Measurements from ENCODE around the gene CLTCL1. TPM values are rescaled to one million over a fixed set of nuclear protein-coding genes. Genes with fewer than 3 reads are reported as not detected.
"Not testable (repeated sequence)": the region's sequence is repeated elsewhere in the genome, so short reads cannot be mapped to it uniquely, and the experiment has no call there.

Gene CLTCL1
- polyA plus RNA-seq, 3 donors = 4.8 to 8.4 (median 5.4) TPM

DNA sequence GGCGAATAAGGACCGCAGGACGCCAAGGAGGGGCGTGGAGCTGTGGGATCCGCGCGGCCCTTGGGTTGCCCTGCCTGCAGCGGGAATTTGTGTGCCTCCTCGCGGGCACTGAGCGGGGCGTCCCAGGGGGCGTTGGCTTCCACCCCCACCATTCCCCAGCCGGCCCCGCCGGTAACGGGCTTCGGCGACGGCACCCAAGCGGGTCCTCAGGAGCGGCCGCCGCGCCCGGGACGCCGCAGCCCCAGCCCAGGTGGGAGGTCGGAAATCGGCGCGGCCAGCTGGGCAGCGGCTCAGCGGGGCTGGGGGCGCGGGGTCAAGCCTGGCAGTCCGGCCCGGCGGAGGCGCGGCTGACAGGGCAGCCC, 320 bp downstream of the CLTCL1 start:
- DNase-seq = no peak

DNA sequence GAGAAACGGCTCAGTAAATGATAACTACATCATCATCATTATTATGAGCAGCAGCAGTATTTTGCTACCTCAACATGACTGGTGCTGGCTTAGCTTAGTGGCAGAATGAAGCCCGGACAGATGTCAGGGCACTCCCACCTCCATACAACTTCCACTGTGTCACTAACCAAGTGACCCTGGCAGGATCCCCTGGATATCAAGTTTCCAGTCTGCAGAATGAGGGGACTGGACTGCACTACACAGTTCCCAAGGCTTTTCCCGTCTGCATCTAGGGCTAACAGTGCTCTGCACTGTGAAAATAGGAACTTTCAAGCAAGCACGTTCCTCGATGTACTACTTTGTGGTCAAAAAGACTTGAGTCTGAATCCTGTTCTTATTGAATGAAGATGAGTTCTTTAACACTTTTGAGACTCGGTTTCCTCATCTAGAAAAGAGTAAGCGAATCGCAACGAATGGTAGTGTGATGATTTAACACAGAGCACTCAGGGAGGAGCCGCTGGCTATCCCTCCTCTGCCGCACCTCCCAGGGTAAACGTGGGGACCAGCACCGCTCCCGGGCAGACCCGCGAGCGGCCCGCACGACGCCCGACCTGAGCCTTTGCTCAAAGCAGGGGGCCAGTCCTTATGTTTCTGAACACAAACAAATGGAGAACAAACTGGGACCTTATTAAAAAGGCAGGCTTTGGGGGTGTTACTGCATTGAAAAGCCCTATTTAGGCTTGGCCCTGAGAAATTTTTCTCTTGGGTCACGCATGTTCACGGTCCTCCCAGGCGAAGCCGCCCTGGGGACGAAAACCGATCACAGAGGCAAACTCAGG, 910 bp downstream of the CLTCL1 start:
- DNase-seq = no peak

DNA sequence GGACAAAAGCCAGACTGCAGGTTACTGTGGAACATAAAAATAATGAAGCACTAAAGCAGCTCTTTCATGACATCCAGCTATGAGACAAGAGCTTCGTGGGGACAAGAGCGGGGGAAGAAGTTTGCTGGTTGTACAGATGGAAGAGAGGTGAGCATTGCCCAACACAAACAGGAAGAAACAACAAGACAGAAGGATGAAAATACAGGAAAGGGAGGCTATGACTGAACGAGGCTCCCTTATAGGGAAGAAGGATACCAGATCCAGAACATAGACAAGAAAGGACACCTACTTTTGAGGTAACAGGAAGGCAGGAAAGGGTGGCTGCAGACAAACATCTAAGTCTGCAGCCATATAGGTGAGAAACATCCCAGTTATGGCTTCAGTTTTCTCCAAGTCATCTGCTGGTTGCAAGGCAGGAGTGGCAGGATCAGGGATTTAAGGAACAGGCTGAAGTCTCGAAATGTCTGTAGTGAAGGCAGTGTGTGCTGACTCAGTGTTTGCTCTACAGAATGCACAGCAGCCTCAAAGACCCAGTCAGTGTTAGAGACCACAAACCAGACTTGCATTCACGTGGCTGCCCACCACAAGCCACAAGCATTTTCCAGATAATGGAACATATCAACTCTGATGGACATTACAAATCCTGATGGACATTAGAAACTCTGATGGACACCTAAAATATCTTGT, 1.9 kb downstream of the CLTCL1 start:
- DNase-seq = no peak

DNA sequence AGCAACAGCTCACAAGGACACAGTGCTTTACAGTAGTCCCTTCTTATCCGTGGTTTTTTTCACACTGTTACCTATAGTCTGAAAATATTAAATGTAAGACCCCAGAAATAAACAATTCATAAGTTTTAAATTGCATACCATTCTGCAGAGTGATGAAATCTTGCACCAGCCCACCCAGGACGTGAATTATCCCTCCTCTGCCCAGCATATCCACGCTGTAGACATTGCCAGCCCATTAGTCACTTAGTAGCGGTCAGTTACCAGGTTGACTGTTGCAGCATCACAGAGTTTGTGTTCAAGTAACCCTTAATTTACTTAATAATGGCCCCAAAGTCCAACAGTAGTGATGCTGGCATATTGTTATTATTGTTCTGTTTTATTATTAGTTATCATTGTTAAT, 3.6 kb downstream of the CLTCL1 start:
- no peak for DNase-seq

DNA sequence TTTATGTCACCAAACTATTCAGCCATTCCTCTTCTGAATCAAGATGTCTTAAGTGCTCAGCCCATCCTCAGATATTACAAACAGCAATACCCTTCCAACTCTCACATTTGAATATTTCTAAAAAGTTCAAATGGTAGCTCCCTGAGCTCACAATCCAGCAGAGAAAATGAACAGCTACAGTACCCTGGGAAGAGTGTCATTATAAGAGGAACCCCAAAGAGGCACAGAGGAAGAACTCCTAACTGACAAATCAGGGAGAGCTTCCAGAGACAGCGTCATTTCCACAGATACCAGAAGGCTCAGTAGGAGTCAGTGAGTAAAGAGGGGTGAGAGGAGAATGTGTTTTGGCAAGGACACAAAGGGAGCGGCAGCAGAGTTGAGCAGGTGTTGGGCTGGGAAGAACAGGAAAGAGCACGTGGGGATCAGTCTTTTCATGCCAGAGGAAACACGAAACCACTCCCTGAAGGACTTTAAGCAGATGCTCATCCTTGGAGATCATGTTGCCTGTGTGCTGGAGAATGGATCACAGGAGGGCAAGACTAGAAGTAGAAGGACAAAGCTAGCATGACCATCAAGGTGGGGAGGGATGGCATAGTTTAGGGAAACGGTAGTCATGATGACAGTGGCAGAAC, 4.3 kb downstream of the CLTCL1 start:
- DNase-seq = no peak

DNA sequence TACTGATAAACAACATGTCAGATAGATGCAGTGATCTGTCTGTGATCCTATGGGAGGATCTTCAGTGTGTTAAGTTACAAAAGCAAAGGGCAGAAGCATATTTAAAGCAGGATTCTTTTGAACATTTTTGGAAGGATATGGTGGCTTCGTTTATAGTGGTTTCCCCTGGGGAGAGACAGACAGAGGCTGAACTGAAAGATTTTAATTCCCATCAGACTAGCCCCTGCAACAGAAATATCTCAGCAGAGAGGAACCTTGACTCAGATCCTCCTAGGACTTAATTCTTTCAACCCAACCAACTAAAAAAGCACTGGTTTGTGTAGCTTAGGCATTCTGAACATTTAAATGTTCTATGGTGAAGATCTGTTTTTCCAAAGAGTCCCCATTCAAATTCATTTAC, 5.7 kb downstream of the CLTCL1 start:
- DNase-seq = no peak

DNA sequence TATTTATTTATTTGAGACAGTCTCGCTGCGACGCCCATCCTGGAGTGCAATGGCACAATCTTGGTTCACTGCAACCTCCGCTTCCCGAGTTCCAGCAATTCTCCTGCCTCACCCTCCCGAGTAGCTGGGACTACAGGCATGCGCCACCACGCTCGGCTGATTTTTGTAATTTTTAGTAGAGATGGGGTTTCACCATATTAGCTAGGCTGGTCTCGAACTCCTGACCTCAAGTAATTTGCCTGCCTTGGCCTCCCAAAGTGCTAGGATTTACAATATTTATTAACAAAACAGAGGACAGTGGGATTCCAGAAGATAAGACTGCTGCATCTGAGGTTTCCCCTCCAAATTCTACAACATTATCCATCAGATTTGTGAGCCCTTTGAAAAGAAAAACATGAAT, 12.4 kb downstream of the CLTCL1 start:
- not testable (repeated sequence) for DNase-seq

DNA sequence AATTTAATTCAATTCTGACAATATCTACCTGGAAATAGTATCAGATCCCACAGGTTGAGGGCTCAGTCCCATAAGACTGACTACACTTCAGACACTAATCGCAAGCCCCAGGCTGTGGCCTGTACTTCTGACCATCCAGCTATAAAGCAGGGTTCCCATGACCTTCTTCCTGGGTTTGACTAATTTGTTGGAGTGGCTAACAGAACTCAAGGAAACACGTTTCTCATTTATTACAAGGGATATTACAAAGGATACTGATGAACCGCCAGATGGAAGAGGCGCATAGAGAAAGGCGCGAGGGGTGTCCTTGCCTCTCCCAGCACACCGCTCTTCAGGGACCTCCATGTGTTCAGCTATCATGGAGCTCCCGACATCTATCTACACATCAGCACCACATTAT, 13.7 kb downstream of the CLTCL1 start:
- DNase-seq = no peak

DNA sequence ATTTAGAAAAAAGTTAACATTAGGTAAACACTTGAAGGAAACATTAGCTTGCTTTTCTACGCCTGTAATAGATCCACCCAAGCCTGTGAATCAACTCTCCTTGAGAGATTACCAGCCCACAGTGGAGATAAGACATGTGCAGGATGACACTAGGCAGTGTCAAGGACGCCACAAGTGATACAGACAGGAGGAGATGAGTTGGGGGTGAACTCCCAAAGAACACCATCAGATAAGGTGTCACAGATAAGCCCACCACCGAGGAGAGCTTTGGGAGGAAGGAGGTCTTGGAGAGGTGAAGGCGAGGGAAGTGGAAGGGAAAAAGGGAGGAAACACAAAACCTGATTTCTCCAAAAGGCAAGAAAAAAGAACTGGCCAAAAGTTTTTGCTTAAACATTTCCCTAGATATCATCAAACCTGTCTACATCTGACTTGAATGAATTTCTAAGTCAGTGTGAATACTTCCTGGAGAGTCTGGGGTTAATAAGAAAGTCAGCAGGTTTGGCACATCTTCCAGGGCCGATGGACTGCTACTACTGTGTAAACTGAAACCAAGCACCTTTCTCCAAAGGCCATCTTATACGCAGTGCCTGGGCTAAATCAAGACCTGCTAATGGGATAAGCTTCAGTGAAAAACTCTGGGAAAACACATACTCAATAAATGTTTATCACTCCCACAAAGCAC, 15.5 kb downstream of the CLTCL1 start:
- DNase-seq = no peak

DNA sequence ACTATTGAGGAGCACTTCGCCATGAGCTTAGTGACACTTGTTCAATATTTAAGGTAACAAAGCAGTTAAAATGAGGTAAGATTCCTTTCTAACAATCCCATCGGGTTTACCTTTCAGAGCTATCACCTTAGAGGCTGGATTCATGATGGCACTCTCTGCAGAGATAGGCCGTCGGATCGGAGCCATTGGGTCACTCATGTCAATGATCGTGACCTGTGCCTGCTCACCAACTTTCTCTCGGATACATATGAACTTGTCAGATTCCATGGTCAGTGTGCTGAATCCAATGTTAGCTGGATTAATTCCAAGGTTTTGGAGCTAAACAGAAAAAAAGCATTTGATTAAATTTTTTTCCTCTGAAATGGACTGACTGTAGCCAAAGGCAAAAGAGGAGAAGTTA, 16.0 kb downstream of the CLTCL1 start:
- DNase-seq = no peak

DNA sequence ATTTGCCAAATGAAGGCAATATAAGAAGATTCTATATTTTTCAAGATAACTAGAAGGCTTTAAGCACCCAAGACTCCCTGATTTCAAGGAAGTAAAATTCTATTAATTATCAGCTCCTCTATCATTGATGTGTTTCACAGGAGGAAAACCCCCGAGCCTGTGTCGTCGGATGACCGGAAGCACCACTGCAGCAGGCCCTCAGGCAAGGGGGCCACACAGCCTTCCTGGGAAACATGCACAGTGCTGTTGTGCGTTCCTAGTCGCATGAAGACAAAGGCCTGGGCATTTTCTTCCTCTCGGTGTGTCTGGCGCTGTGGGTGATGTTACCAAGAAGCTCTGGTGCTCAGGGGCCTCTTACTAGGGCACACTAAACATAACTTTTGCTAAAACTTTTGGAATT, 16.4 kb downstream of the CLTCL1 start:
- no peak for DNase-seq

DNA sequence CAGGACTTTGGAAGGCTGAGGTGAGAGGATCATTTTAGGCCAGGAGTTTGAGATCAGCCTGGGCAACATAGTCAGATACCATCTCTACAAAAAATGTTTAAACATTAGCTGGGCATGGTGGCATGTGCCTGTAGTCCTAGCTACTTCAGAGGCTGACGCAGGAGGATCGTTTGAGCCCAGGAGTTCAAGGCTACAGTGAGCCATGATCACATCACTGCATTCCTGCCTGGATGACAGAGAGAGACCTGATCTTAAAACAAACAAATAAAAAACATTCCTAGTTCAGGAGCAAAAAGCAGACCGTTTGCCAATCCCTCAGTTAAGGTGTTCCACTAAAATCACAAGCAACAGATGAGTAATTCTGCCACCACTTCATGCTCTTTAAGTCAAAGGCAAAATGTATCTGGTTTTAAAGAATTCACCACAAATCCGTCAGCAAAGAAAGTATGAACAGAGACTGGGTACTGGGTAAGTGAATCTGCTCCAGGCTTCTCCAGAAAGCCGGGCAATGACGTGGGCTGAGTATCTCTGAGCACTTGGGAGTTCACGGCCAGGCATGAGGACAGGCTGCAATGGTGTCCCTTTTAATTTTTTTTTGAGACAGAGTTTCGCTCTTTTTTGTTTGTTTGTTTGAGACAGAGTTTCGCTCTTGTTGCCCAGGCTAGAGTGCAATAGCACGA, 19.5 kb downstream of the CLTCL1 start:
- no peak for DNase-seq

DNA sequence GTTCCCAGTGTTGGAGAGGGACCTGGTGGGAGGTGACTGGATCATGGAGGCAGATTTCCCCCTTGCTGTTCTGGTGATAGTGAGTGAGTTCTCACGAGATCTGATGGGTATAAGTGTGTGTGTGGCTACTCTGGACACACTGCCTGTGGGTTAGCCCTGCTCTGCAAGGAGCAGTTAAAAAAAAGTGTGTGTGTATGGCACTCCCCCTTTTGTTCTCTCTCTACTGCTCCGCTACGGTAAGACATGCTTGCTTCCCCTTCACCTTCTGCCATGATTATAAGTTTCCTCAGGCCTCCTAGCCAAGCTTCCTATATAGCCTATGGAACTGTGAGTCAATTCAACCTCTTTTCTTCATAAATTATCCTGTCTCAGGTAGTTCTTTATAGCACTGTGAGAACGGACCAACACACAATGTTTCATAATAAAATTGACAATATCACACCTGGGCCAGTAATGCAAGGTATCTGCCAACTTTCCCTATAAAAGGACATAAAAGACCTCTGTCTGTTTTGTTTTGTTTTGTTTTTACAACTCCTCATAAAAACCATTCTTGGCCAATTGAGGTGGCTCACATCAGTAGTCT, 20.2 kb downstream of the CLTCL1 start:
- DNase-seq = no peak

DNA sequence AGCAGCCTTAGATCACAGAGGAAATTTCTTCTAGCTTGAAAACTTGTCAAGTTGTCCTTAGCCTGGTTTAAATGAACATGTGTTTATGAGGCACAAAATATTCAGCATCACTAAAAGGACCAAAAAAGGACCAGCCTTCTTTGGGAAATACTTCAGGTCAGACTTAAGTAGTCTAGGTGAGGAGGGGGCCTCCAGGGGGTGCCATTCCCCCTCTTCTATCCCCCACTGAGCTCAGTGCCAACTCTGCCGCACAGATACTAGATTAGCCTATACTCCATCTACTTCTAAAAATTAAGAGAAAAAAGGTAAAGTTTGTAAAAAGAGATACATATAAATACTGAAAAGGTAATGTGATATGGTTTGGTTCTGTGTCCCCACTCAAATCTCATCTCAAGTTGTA, 20.6 kb downstream of the CLTCL1 start:
- no peak for DNase-seq

DNA sequence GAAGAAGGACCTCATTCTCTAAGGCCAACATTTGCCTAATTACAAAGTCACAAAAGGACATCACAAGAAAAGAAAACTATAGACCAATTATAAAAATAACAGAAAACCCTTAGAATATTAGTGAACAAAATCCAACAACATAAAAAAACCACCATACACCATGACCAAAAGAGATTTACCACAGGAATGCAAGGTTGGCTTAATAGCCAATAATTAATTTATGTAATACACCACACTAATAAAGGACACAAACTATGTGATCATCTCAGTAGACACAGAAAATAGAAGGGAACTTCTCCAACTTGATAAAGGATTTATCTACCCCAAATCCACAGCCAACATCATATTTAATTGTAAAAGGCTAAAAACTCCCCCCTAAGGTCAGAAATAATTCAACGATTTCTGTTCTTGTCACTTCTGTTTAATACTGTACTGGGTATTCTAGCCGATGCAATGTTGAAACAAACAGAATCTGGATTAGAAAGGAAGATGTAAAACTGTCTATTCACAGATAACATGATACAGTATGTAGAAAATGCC, 24.9 kb downstream of the CLTCL1 start:
- DNase-seq = no peak

DNA sequence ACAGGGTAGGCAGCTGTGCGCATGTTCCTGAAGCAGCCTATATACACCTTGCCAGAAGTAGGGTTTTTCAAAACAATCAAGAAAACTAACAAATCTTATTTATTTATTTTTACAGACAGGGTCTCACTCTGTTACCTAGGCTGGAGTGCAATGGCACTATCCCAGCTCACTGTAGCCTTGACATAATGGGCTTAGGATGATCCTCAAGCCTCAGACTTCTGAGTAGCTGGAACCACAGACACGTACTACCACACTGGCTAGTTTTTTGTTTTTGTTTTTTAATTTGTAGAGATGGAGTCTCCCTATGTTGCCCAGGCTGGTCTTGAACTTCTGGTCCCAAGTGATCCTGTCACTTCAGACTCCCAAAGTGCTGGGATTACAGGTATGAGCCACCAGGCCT, 25.7 kb downstream of the CLTCL1 start:
- DNase-seq = no peak

DNA sequence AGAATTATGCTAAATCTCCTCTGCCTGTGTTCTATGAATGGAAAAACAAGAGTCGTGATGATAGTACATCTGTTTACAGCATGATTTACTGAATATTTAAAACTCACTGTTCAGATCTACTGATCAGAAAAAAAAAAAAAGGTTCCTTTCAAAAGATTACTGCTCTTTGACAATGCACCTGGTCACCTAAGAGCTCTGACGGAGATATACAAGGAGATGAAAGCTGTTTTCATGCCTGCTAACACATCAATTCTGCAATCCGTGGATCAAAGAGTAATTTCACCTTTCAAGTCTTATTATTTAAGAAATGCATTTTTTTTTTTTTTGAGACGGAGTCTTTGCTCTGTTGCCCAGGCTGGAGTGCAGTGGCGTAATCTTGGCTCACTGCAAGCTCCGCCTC, 30.7 kb downstream of the CLTCL1 start:
- DNase-seq = no peak

DNA sequence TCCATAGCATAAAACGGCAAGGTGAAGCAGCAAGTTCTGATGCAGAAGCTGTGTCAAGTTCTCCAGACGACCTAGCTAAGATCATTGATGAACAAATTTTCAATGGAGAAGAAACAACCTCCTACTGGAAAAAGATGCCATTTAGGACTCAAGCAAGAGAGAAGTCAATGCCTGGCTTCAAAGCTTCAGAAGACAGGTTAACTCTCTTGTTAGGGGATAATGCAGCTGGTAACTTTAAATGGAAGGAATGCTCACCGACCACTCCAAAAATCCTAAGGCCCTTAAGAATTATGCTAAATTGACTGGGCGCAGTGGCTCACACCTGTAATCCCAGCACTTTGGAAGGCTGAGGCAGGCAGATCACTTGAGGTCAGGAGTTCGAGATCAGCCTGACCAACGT, 31.3 kb downstream of the CLTCL1 start:
- DNase-seq = no peak

DNA sequence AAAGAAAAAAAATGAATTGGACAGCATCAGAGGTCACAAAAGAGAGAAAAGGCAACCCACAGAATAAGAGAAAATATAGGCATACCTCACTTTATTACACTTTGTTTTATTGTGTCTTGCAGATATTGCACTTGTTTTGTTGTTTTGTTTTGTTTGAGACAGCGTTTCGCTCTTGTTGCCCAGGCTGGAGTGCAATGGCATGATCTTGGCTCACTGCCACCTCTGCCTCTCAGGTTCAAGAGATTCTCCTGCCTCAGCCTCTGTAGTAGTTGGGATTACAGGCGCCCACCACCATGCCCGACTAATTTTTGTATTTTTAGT, 32.6 kb downstream of the CLTCL1 start:
- not testable (repeated sequence) for DNase-seq

DNA sequence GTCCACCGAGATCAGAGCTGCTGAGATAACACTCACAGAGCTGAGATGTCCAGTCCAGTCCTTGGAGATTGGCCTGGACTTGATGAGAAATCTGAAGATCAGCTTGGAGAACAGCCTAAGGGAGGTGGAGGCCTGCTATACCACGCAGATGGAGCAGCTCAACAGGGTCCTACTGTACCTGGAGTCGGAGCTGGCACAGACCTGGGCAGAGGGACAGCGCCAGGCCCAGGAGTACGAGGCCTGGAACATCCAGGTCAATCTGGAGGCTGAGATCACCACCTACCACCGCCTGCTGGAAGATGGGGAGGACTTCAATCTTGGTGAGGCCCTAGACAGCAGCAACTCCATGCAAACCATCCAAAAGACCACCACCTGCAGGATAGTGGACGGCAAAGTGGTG, 33.1 kb downstream of the CLTCL1 start:
- no peak for DNase-seq

DNA sequence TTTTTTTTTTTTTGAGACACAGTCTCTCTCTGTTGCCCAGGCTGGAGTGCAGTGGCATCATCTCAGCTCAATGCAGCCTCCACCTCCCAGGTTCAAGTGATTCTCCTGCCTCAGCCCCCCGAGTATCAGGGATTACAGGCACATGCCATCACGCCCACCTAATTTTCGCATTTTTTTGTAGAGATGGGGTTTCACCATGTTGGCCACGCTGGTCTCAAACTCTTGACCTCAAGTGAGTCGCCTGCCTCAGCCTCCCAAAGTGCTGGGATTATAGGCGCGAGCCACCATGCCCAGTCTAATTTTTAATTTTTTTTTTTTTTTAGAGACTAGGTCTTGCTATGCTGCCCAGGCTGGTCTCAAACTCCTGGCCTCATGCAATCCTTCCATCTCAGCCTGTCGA, 35.2 kb downstream of the CLTCL1 start:
- DNase-seq = not testable (repeated sequence)

DNA sequence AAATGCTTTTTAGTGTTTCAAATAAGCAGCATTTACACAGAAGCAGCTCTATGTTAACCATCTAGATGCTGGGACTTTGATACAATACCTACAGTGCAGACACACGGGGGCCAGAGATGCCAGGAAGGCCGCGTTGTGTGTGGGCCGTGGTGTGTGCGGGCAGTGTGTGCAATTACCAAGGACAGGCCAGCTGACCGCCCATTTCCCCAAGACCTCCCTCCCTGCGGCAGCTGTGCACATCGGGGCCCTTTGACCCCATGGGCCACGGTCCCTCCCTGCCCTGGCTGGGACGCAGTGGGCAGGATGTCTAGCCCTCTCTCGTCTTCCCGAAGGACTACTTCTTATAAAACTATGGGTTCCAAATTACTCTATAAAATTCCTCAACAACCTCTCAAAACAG, 38.4 kb downstream of the CLTCL1 start:
- DNase-seq = no peak

Measured in renal pelvis (tissue), 4 donors.